ENCODE measurements around the gene PROM1.

The PROM1 gene

GRCh38 chr4:16009153-16009552 lies 74.7 kb downstream of the PROM1 start:
- no peak overlapping the region for H3K4me3 ChIP-seq
- H3K9me3 ChIP-seq (ENCODE audit: low read depth, low read length), result no peaks in the 10 kb centered on the region
- no peak overlapping the region for H3K27ac ChIP-seq
- no peak for DNase-seq (ENCODE audit: low read depth, low spot score)
- TF ChIP-seq EZH2 (IDR thresholded peaks at IDR 0.05), result no peak
- TF ChIP-seq FOXP2 (optimal IDR thresholded peaks at IDR 0.05; ENCODE audit: control extremely low read depth, extremely low read length, insufficient read depth), result no peak
- TF ChIP-seq POLR2AphosphoS5 (IDR thresholded peaks at IDR 0.05; ENCODE audit: borderline replicate concordance, low read depth, low read length), result no peak
- no peak overlapping the region for H3K9ac ChIP-seq (ENCODE audit: insufficient read length)
- no peaks in the 10 kb centered on the region for H3K36me3 ChIP-seq (ENCODE audit: insufficient read depth, low read length)

- Histone ChIP-seq H3K27ac (no peak overlapping the region), H3K4me3 (no peak overlapping the region)
These were observed 76.2 kb downstream of the PROM1 start for GRCh38 chr4:16007471-16008095.

GRCh38 chr4:16006771-16007446 lies 76.9 kb downstream of the PROM1 start:
- no peak for TF ChIP-seq FOXP2 (optimal IDR thresholded peaks at IDR 0.05; ENCODE audit: control extremely low read depth, extremely low read length, insufficient read depth)
- no peak for TF ChIP-seq POLR2AphosphoS5 (IDR thresholded peaks at IDR 0.05; ENCODE audit: borderline replicate concordance, low read depth, low read length)
- TF ChIP-seq EZH2 (IDR thresholded peaks at IDR 0.05), result no peak
- Histone ChIP-seq H3K4me3 (no peak overlapping the region), H3K9me3 (ENCODE audit: low read depth, low read length) (no peaks in the 10 kb centered on the region), H3K36me3 (ENCODE audit: insufficient read depth, low read length) (no peaks in the 10 kb centered on the region), H3K27ac (no peak overlapping the region), H3K9ac (ENCODE audit: insufficient read length) (no peak overlapping the region)
- DNase-seq (ENCODE audit: low read depth, low spot score), result no peak

More at GRCh38 chr4:16007471-16008095, 76.2 kb downstream of the PROM1 start:
- DNase-seq (ENCODE audit: low read depth, low spot score), result no peak
- Histone ChIP-seq H3K9ac (ENCODE audit: insufficient read length) (no peak overlapping the region), H3K9me3 (ENCODE audit: low read depth, low read length) (no peaks in the 10 kb centered on the region), H3K36me3 (ENCODE audit: insufficient read depth, low read length) (no peaks in the 10 kb centered on the region)
- TF ChIP-seq POLR2AphosphoS5 (IDR thresholded peaks at IDR 0.05; ENCODE audit: borderline replicate concordance, low read depth, low read length) (no peak), EZH2 (IDR thresholded peaks at IDR 0.05) (no peak), FOXP2 (optimal IDR thresholded peaks at IDR 0.05; ENCODE audit: control extremely low read depth, extremely low read length, insufficient read depth) (no peak)

GRCh38 chr4:16005676-16006075 lies 78.1 kb downstream of the PROM1 start:
- H3K36me3 ChIP-seq (ENCODE audit: insufficient read depth, low read length), result no peaks in the 10 kb centered on the region
- no peak for TF ChIP-seq POLR2AphosphoS5 (IDR thresholded peaks at IDR 0.05; ENCODE audit: borderline replicate concordance, low read depth, low read length)
- TF ChIP-seq EZH2 (IDR thresholded peaks at IDR 0.05), result no peak
- TF ChIP-seq FOXP2 (optimal IDR thresholded peaks at IDR 0.05; ENCODE audit: control extremely low read depth, extremely low read length, insufficient read depth), result no peak
- H3K27ac ChIP-seq, result no peak overlapping the region
- H3K9me3 ChIP-seq (ENCODE audit: low read depth, low read length), result no peaks in the 10 kb centered on the region
- DNase-seq (ENCODE audit: low read depth, low spot score), result no peak
- no peak overlapping the region for H3K4me3 ChIP-seq
- no peak overlapping the region for H3K9ac ChIP-seq (ENCODE audit: insufficient read length)

GRCh38 chr4:16001484-16001858 lies 82.4 kb downstream of the PROM1 start:
- DNase-seq (ENCODE audit: low read depth, low spot score), result no peak
- Histone ChIP-seq H3K27ac (no peak overlapping the region), H3K4me3 (no peak overlapping the region), H3K9ac (ENCODE audit: insufficient read length) (no peak overlapping the region), H3K9me3 (ENCODE audit: low read depth, low read length) (no peaks in the 10 kb centered on the region), H3K36me3 (ENCODE audit: insufficient read depth, low read length) (no peaks in the 10 kb centered on the region)
- TF ChIP-seq EZH2 (IDR thresholded peaks at IDR 0.05), result no peak
- TF ChIP-seq POLR2AphosphoS5 (IDR thresholded peaks at IDR 0.05; ENCODE audit: borderline replicate concordance, low read depth, low read length), result no peak
- TF ChIP-seq FOXP2 (optimal IDR thresholded peaks at IDR 0.05; ENCODE audit: control extremely low read depth, extremely low read length, insufficient read depth), result no peak

- no peak for DNase-seq (ENCODE audit: low read depth, low spot score)
- no peaks in the 10 kb centered on the region for H3K36me3 ChIP-seq (ENCODE audit: insufficient read depth, low read length)
- no peak overlapping the region for H3K9ac ChIP-seq (ENCODE audit: insufficient read length)
- no peak overlapping the region for H3K27ac ChIP-seq
- H3K9me3 ChIP-seq (ENCODE audit: low read depth, low read length), result no peaks in the 10 kb centered on the region
- no peak for TF ChIP-seq FOXP2 (optimal IDR thresholded peaks at IDR 0.05; ENCODE audit: control extremely low read depth, extremely low read length, insufficient read depth)
- no peak for TF ChIP-seq EZH2 (IDR thresholded peaks at IDR 0.05)
- TF ChIP-seq POLR2AphosphoS5 (IDR thresholded peaks at IDR 0.05; ENCODE audit: borderline replicate concordance, low read depth, low read length), result no peak
- no peak overlapping the region for H3K4me3 ChIP-seq
These were observed 82.9 kb downstream of the PROM1 start for GRCh38 chr4:16000708-16001483.

- Histone ChIP-seq H3K4me3 (no peak overlapping the region), H3K9me3 (ENCODE audit: low read depth, low read length) (no peaks in the 10 kb centered on the region), H3K36me3 (ENCODE audit: insufficient read depth, low read length) (no peaks in the 10 kb centered on the region), H3K27ac (no peak overlapping the region), H3K9ac (ENCODE audit: insufficient read length) (no peak overlapping the region)
- TF ChIP-seq EZH2 (IDR thresholded peaks at IDR 0.05), result no peak
- no peak for TF ChIP-seq FOXP2 (optimal IDR thresholded peaks at IDR 0.05; ENCODE audit: control extremely low read depth, extremely low read length, insufficient read depth)
- no peak for TF ChIP-seq POLR2AphosphoS5 (IDR thresholded peaks at IDR 0.05; ENCODE audit: borderline replicate concordance, low read depth, low read length)
- no peak for DNase-seq (ENCODE audit: low read depth, low spot score)
These were observed 87.0 kb downstream of the PROM1 start for GRCh38 chr4:15996773-15997172.

GRCh38 chr4:15995826-15996225 lies 88.0 kb downstream of the PROM1 start:
- Histone ChIP-seq H3K27ac (no peak overlapping the region), H3K9ac (ENCODE audit: insufficient read length) (no peak overlapping the region), H3K4me3 (no peak overlapping the region), H3K36me3 (ENCODE audit: insufficient read depth, low read length) (no peaks in the 10 kb centered on the region), H3K9me3 (ENCODE audit: low read depth, low read length) (no peaks in the 10 kb centered on the region)
- TF ChIP-seq POLR2AphosphoS5 (IDR thresholded peaks at IDR 0.05; ENCODE audit: borderline replicate concordance, low read depth, low read length) (no peak), EZH2 (IDR thresholded peaks at IDR 0.05) (no peak), FOXP2 (optimal IDR thresholded peaks at IDR 0.05; ENCODE audit: control extremely low read depth, extremely low read length, insufficient read depth) (no peak)
- DNase-seq (ENCODE audit: low read depth, low spot score), result no peak
